ENCODE measurements around the gene PPM1B. TPM values are rescaled to one million over a fixed set of nuclear protein-coding genes. Genes with fewer than 3 reads are reported as not detected.
A peak's percentile ranks its signal among the peaks of the same experiment; 100 is the strongest.
"Not testable (repeated sequence)": the region's sequence is repeated elsewhere in the genome, so short reads cannot be mapped to it uniquely, and the experiment has no call there.

The PPM1B gene
- total RNA-seq, 2 donors from 2014 or later: 27.0 to 44.5 TPM

DNA sequence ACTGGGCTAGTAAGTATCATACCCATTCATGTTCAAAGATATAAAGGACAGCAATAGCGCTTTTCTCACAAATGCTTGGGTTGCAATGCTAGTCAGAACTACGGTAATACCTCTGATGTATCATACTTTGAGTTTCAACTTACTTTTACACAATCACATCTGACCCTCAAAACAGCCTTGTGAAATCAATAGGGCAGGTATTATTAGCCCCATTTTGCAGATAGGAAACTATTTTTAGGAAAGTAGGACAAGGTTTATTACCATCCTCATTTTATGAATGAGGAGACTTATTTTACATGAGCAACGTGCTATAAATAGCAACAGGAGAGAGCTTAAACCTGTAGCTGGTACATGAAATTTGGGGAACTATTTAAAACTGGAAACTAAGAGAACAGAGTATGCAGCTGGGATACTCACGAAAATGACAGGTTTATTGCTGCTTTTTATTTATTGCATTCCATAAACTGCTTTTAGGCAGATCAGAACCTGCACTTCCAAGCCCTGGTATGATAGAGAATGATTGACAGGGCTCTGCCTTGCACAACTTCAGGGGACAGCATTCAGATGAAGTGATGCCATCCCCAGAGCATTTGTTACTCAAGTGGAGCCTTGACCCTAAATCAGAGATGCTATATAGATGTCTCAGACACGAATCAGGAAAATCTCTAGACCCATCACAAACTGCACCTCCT lies 42.4 kb upstream of the PPM1B start:
- Histone ChIP-seq H3K9me3 (no peaks in the 10 kb centered on the region), H3K4me3 (no peak overlapping the region), H3K36me3 (replicated peaks in 1 of 2; ENCODE audit: insufficient read depth in 1 of 2, low read depth in 2 of 2) (no peaks in the 10 kb centered on the region), H3K27ac (peak overlapping the region in 1 of 4 donors; percentile 24), H3K4me1 (no peaks in the 10 kb centered on the region), H3K27me3 (no peaks in the 10 kb centered on the region)
- DNase-seq (no peak), ATAC-seq (peak; percentile 55)
- 48 to 56% methylated on average over 5 of the region's 5 CpGs for WGBS, 2 donors
- TF ChIP-seq, protein P1, sequence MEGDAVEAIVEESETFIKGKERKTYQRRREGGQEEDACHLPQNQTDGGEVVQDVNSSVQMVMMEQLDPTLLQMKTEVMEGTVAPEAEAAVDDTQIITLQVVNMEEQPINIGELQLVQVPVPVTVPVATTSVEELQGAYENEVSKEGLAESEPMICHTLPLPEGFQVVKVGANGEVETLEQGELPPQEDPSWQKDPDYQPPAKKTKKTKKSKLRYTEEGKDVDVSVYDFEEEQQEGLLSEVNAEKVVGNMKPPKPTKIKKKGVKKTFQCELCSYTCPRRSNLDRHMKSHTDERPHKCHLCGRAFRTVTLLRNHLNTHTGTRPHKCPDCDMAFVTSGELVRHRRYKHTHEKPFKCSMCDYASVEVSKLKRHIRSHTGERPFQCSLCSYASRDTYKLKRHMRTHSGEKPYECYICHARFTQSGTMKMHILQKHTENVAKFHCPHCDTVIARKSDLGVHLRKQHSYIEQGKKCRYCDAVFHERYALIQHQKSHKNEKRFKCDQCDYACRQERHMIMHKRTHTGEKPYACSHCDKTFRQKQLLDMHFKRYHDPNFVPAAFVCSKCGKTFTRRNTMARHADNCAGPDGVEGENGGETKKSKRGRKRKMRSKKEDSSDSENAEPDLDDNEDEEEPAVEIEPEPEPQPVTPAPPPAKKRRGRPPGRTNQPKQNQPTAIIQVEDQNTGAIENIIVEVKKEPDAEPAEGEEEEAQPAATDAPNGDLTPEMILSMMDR (IDR thresholded peaks at IDR 0.05): no peak
- TF ChIP-seq POLR2A (IDR thresholded peaks at IDR 0.05): no peak
- intact Hi-C loops (cut with DNase I): no loop called here

DNA sequence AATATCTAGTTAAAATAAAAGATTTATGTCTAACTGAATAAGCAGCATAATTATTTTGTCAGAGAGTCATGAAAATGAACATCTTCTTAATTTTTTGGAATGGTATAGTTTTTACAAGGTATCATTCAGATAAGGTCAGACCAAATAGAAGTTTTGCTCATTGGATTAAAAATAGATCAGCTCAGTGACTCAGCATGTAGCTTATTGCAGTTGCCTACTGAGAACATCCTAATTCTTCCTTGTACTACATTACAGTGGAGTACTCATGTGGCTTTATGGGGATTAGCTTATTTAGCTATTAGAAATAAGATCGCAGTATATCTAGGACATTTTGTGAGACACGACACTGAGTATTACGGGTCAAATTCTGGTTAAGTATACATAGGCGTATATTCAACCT lies 38.2 kb upstream of the PPM1B start:
- WGBS, 2 donors: 79 to 87% methylated on average over 4 of the region's 4 CpGs
- no peaks in the 10 kb centered on the region for H3K4me1 ChIP-seq
- H3K27me3 ChIP-seq: no peaks in the 10 kb centered on the region
- no peak overlapping the region for H3K27ac ChIP-seq
- intact Hi-C loops (cut with DNase I): no loop called here
- H3K4me3 ChIP-seq: no peak overlapping the region
- TF ChIP-seq, protein P1 (IDR thresholded peaks at IDR 0.05): no peak
- no peak for TF ChIP-seq POLR2A (IDR thresholded peaks at IDR 0.05)
- no peaks in the 10 kb centered on the region for H3K9me3 ChIP-seq
- no peak for ATAC-seq
- no peaks in the 10 kb centered on the region for H3K36me3 ChIP-seq (replicated peaks in 1 of 2; ENCODE audit: insufficient read depth in 1 of 2, low read depth in 2 of 2)
- no peak for DNase-seq

DNA sequence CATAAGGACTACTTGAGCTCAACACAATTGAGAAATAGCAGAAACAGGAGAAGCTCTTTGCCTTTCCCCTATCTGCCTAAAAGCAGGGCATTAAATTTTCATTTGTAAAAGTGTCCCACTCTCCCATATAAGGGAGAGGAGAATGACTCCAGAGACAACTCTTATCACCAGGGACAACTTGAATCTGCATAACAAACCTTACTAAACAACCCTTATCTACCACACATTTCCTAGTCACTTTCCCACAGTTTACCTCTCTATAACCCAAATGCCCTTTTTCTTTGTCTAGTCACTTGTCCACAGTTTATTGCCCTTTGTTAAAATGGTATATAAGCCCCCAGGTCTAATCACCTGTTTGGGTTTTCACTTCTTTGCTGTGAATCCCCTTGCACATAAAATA lies 37.5 kb upstream of the PPM1B start:
- no peak for ATAC-seq
- intact Hi-C loops (cut with DNase I): no loop called here
- no peak for DNase-seq
- Histone ChIP-seq H3K27me3 (no peaks in the 10 kb centered on the region), H3K27ac (no peak overlapping the region), H3K4me3 (no peak overlapping the region), H3K4me1 (no peaks in the 10 kb centered on the region), H3K9me3 (no peaks in the 10 kb centered on the region), H3K36me3 (replicated peaks in 1 of 2; ENCODE audit: insufficient read depth in 1 of 2, low read depth in 2 of 2) (no peaks in the 10 kb centered on the region)
- TF ChIP-seq POLR2A (IDR thresholded peaks at IDR 0.05): no peak
- TF ChIP-seq, protein P1 (IDR thresholded peaks at IDR 0.05): no peak

DNA sequence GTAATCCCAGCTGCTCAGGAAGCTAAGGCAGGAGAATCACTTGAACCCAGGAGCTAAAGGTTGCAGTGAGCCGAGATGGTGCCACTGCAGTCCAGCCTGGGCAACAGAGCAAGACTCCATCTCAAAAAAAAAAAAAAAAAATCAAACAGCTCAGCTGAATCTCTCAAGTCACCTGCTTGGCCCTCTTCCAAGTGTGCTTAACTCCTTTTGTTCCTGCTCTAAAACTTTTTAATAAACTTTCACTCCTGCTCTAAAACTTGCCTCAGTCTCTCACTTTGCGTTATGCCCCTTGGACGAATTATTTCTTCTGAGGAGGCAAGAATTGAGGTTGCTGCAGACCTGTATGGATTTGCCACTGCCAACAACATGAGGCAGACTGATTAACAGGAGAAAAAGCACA lies 35.1 kb upstream of the PPM1B start:
- H3K27me3 ChIP-seq; H3K36me3 ChIP-seq (replicated peaks in 1 of 2; ENCODE audit: insufficient read depth in 1 of 2, low read depth in 2 of 2); intact Hi-C loops (cut with DNase I); H3K27ac ChIP-seq; H3K4me1 ChIP-seq; H3K9me3 ChIP-seq; DNase-seq; ATAC-seq; H3K4me3 ChIP-seq: not testable (repeated sequence)
- WGBS, 2 donors: 82 to 84% methylated on average over 3 of the region's 3 CpGs

DNA sequence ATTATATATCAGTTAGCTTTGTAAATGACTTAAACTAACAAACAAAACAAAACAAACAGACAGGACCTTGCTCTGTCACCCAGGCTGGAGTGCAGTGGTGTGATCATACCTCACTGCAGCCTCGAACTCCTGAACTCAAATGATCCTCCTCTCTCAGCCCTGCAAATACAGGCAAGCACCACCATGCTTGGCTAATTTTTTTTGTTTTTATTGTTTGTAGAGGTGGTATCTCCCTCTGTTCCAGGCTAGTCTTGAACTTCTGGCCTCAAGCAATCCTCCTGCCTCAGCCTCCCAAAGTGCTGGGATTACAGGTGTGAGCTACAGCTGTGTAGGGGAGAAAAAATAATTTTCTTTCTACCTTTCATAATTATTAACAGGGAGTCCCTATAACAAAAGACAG lies 33.8 kb upstream of the PPM1B start:
- TF ChIP-seq, protein P1 (IDR thresholded peaks at IDR 0.05): no peak
- no peak for TF ChIP-seq POLR2A (IDR thresholded peaks at IDR 0.05)
- Histone ChIP-seq H3K4me1 (no peaks in the 10 kb centered on the region), H3K9me3 (no peaks in the 10 kb centered on the region), H3K4me3 (no peak overlapping the region), H3K27ac (no peak overlapping the region), H3K36me3 (replicated peaks in 1 of 2; ENCODE audit: insufficient read depth in 1 of 2, low read depth in 2 of 2) (no peaks in the 10 kb centered on the region), H3K27me3 (no peaks in the 10 kb centered on the region)
- WGBS, 2 donors: 94 to 100% methylated on average over 1 of the region's 1 CpG
- DNase-seq (no peak), ATAC-seq (no peak)
- intact Hi-C loops (cut with DNase I): no loop called here

Data from body of pancreas (tissue), 4 donors.